ENCODE results near the gene LTBP4.

LTBP4 gene

GRCh38 chr19:40596608-40597328 lies 4.4 kb upstream of the LTBP4 start:
- peak; percentile 78 for FAIRE-seq
- peak; percentile 90 for DNase-seq (ENCODE audit: insufficient read length, low spot score)

GRCh38 chr19:40597329-40597838 lies 3.8 kb upstream of the LTBP4 start:
- no peak for FAIRE-seq
- no peak for DNase-seq (ENCODE audit: insufficient read length, low spot score)

DNA sequence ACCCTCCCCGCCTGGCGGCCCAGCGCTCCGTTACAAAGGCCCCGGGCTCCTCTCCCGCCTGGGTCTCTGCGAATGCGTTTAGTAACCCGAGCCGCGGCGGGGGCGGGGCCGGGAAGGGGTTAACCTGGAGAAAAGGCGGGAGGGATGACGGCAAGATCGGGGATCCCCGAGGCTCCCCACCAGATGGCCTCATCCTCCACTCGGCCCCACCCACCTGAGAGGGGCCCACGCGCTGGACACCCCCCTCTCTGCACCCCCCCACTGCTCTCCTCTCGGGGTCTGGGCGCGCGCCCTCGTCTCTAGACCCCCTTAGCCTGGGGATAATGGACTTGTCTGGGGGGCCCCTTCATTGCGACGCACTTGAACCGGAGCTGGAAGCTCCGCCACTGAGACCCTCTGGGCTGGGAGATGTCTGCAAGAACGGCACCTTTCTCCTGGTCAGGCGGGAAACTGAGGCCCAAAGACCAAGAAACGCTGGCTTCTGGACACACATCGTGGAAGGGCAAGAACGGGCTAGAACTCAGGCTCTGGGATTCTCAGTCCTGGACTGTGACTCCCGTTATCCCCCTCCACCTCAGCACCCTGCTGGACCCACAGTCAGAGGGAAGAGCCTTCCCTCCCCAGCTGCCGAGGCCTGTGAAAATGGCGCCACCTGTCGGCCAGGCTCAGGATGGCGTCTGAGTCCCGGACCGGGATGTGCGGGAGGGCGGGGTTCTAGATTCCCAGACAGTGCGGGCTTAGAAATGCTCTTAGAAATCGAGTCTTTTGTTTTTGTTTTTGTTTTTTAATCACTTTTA lies 2.9 kb upstream of the LTBP4 start:
- DNase-seq (ENCODE audit: insufficient read length, low spot score) = peak; percentile 95
- FAIRE-seq = peak; percentile 74

- no peak for FAIRE-seq
Measured at GRCh38 chr19:40598918-40599307, 2.3 kb upstream of the LTBP4 start.

GRCh38 chr19:40599331-40599901 lies 1.8 kb upstream of the LTBP4 start:
- FAIRE-seq (no peak), DNase-seq (ENCODE audit: insufficient read length, low spot score) (no peak)

More at GRCh38 chr19:40598918-40599307, 2.3 kb upstream of the LTBP4 start:
- no peak for DNase-seq (ENCODE audit: insufficient read length, low spot score)

DNA sequence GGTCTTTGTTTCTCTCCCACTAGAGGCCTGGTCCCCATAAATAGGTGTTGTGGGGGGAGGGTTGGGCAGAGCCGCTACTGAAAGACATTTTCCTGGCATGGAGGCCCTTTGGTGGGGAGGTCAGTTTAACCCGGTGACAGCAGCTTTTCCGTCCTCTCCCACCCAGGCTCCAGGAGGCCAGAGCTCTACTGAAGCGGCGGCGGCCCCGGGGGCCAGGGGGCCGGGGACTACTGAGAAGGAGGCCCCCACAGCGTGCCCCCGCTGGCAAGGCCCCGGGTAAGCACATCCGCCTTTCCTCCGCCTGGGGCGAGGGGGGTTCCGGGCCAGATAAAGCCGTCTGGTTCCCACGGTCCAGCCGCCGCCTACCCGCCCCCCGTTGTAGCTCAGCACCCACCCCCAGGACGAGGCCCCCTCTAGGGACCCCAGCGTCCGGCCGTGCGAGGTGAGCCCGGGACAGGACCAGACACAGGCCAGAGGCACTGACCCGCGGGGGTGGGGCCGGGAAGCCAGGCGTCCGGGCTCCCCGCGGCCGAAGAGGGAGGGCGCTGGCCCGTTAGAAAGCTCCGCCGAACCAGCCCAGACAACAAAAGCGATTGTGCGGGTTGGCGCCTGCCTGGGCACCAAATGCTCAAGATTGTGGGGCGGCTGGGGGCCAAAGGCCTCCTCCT lies 1.1 kb upstream of the LTBP4 start:
- FAIRE-seq (no peak), DNase-seq (ENCODE audit: insufficient read length, low spot score) (no peak)

GRCh38 chr19:40600570-40601133 lies 517 bp upstream of the LTBP4 start:
- DNase-seq (ENCODE audit: insufficient read length, low spot score) (no peak), FAIRE-seq (no peak)

GRCh38 chr19:40603071-40603388 lies 1.9 kb downstream of the LTBP4 start:
- FAIRE-seq = no peak
- DNase-seq (ENCODE audit: insufficient read length, low spot score) = no peak

DNA sequence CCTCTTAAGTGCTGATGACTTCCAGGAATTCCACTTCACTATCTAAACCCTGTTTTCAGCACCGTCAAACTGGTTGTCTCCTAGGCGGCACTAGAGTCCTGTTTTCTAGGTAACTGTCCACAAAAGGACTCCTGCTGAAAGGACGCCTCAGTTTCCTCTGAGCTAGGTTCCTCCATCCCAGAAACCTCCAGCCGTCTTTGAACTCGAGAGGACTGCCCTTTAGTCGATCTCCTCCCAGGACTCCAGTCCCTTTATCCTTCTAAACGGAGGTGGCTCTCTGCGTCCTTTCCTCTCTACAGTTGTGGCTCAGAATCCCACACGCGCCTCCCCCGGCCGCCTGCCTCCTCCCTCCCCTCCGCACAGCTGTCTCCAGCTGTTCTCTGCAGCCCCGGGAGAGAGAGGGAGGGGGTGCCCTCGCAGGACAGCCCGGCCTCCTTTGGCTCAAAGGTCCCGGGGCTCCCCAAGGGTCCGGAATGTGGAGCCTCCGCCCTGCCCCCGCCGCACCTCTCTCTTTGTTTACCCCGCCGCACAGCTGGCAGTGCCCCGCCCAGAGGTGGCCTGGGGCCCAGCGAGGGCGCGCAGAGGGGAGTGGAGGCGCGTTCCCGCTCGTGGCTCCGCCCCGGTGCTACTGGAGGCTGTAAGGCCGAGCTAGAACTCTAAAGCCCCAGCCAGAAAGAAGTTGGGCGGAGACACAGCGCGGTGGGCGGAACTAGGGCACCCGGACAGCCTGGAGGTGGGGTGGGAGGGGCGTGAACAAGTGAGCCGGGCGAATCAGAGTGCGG lies 2.4 kb downstream of the LTBP4 start:
- DNase-seq (ENCODE audit: insufficient read length, low spot score) (no peak), FAIRE-seq (no peak)

DNA sequence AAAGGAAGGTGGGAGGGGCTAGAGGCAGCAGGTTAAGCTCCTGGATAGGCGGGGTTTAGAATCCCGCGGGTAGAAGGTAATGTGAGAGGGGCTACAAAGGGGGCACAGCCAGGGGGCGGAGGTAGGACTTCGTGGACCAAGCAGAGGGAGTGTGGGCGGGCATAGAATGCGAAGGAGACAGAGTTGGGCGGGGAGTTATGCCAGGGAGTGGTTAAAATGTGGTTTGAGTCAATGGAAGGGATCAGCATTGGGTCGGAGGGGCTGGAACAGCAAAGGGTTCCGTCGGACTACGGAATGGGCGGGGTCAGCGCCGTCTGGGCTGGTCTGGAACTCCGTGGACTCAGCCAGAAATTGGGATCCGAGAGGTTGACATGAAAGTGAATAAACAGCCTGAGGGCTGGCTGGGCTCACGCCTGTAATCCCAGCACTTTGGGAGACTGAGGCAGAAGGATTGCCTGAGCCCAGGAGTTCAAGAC lies 3.0 kb downstream of the LTBP4 start:
- FAIRE-seq = no peak

GRCh38 chr19:40604647-40605215 lies 3.6 kb downstream of the LTBP4 start:
- DNase-seq (ENCODE audit: insufficient read length, low spot score) = no peak
- no peak for FAIRE-seq

More for the DNA sequence above, 3.0 kb downstream of the LTBP4 start:
- no peak for DNase-seq (ENCODE audit: insufficient read length, low spot score)

- FAIRE-seq (no peak), DNase-seq (ENCODE audit: insufficient read length, low spot score) (no peak)
Measured at GRCh38 chr19:40605216-40605971, 4.2 kb downstream of the LTBP4 start.

DNA sequence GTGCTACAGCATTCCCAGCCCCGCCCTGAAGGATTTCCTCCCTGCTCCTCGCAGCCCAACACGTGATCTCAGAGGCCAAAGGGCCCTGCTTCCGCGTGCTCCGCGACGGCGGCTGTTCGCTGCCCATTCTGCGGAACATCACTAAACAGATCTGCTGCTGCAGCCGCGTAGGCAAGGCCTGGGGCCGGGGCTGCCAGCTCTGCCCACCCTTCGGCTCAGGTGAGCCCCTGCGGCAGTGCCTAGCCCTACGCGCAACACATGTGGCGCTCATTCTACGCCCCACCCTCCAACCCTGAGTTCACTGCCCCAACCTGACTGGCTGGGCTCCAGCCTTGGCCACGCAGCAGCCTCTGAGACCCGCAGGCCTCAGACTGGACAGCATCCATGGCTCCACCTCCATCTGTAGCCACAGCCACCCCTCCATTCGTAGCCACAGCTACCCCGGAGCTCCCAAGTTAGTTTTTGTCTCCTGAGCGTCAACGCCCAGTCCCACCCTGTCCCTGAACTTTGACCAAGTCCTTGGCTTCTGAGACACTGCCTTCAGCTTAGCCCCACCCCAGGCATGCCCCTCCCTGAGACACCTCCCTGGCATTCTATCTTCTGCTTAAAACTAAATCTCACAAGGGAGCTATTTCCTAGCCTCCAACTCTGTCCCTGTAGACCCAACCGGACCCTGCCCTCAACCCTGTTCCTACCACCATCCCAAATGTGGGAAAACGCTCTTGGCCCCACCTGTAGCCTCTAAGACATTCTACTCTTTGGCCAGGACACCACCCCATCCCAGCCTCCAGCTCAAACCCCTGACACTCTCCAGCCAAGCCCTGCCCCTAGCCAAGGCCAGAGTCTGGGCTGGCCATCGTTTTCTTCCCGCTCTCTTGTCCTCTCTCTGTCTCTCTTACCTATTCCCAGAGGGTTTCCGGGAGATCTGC lies 6.4 kb downstream of the LTBP4 start:
- FAIRE-seq = no peak

DNA sequence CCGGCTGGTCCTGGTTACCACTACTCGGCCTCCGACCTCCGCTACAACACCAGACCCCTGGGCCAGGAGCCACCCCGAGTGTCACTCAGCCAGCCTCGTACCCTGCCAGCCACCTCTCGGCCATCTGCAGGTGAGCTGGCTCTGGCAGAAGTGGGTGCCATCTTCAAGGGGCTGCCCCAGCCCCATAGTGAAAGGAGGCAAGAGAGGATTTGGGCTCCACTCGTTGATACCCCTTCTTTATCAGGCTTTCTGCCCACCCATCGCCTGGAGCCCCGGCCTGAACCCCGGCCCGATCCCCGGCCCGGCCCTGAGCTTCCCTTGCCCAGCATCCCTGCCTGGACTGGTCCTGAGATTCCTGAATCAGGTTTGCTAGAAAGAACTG lies 7.1 kb downstream of the LTBP4 start:
- FAIRE-seq (no peak), DNase-seq (ENCODE audit: insufficient read length, low spot score) (no peak)

More for the DNA sequence above, 6.4 kb downstream of the LTBP4 start:
- no peak for DNase-seq (ENCODE audit: insufficient read length, low spot score)

- no peak for FAIRE-seq
Measured at GRCh38 chr19:40608957-40609356, 7.8 kb downstream of the LTBP4 start.

DNA sequence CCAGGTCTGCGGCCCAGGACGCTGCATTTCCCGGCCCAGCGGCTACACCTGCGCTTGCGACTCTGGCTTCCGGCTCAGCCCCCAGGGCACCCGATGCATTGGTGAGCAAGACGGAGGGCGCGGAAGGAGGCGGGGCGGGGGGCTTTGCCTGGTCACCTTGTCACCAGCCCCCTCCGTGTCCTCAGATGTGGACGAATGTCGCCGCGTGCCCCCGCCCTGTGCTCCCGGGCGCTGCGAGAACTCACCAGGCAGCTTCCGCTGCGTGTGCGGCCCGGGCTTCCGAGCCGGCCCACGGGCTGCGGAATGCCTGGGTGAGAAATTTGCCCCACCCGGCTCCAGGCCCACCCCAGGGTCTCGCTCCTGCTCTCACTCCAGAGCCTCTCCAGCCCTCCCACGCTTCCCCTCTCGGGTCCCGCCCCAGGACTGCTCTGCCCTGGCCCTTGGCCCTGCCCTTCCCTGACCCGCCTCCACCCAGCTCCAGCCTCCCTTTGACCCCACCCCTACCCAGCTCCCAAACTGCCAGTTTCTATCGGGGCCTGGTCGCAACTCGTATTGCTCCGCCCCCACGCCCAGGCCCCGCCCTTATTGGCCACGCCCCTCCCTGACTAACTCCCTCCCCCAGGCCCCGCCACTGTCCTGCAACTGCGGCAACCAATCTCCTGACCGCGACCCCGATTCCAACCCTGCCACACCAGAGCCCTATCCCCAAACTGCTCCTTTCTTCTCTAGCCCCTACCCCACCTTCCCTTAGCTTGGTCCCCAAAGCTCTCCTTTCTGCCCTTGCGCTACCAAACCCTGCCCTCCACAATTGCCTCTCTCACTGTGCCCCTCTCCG lies 8.6 kb downstream of the LTBP4 start:
- no peak for DNase-seq (ENCODE audit: insufficient read length, low spot score)

More at GRCh38 chr19:40608957-40609356, 7.8 kb downstream of the LTBP4 start:
- DNase-seq (ENCODE audit: insufficient read length, low spot score) = no peak

More for the DNA sequence above, 8.6 kb downstream of the LTBP4 start:
- FAIRE-seq = no peak
